OCI-LY3 (cell line): ENCODE measurements around the gene UBTD1.

Experiments
- H2AFZ ChIP-seq: fragments of 200-600, 300-600 bp; shearing (Covaris generic); 2 replicates; pipeline ENCODE4 v1.6.0; 2014; ENCODE audit warnings: antibody characterized with exemption, low read depth, low read length
- H3K27ac ChIP-seq: fragments of 200-600, 300-600 bp; sonication (generic); 2 replicates; pipeline ENCODE4 v1.5.1; 2014; ENCODE audit warnings: mild to moderate bottlenecking, low read length, moderate library complexity, mixed read lengths
- H3K27me3 ChIP-seq: fragments of 200-600, 300-600 bp; sonication (generic); 2 replicates; pipeline ENCODE4 v1.6.1; 2014; ENCODE audit warnings: low read depth, low read length, mixed read lengths
- H3K36me3 ChIP-seq: fragments of 200-600, 300-600 bp; sonication (generic); replicated peaks from 2 replicates; pipeline ENCODE3; 2014; ENCODE audit warnings: low read depth, low read length, mixed read lengths
- H3K4me1 ChIP-seq: fragments of 300-600, 200-600 bp; sonication (generic); 2 replicates; pipeline ENCODE4 v1.6.1; 2014; ENCODE audit warnings: low read length, mixed read lengths
- H3K4me2 ChIP-seq: fragments of 200-600, 300-600 bp; sonication (generic); 2 replicates; pipeline ENCODE4 v1.6.1; 2014; ENCODE audit warnings: low read length, mixed read lengths
- H3K4me3 ChIP-seq: fragments of 300-600, 200-600 bp; sonication (generic); 2 replicates; pipeline ENCODE4 v1.5.1; 2014; ENCODE audit warnings: antibody characterized with exemption, mild to moderate bottlenecking, low read length, moderate library complexity
- H3K79me2 ChIP-seq: fragments of 300-600, 200-600 bp; shearing (Covaris generic); 2 replicates; pipeline ENCODE4 v1.6.1; 2014; ENCODE audit warnings: mild to moderate bottlenecking, low read length, mixed read lengths
- H3K9ac ChIP-seq: fragments of 300-600, 200-600 bp; shearing (Covaris generic); 2 replicates; pipeline ENCODE4 v1.6.0; 2014; ENCODE audit warnings: mild to moderate bottlenecking, low read length, moderate library complexity
- H3K9me3 ChIP-seq: fragments of 200-600, 300-600 bp; shearing (Covaris generic); 2 replicates; pipeline ENCODE4 v1.6.1; 2014; ENCODE audit warnings: low read length, mixed read lengths; ENCODE audit not compliant: insufficient read depth
- H4K20me1 ChIP-seq: fragments of 200-600, 300-600 bp; sonication (generic); 2 replicates; pipeline ENCODE4 v1.6.1; 2016; ENCODE audit warnings: low read length, mixed read lengths; ENCODE audit not compliant: insufficient read depth
- CTCF ChIP-seq: fragments of 200-600, 300-600 bp; sonication (generic); IDR thresholded peaks from 2 replicates; pipeline ENCODE4 v1.5.1; 2014; ENCODE audit warnings: antibody characterized with exemption, low read length, low read depth
- EZH2phosphoT487 ChIP-seq: fragments of 200-600 bp; shearing (Covaris generic); IDR thresholded peaks from 2 replicates; pipeline ENCODE4 v1.6.1; 2018; ENCODE audit warnings: antibody characterized with exemption, mixed run types, low read depth

The UBTD1 gene

GRCh38 chr10:97546456-97547270 lies 47.9 kb downstream of the UBTD1 start:
- Histone ChIP-seq H3K4me1 (peaks cover 4% of the 10 kb centered on the region; the same call in 1 of the 2 replicates), H3K4me2 (no peak overlapping the region), H3K9ac (no peak overlapping the region), H4K20me1 (no peaks in the 10 kb centered on the region), H3K79me2 (no peaks in the 10 kb centered on the region), H2AFZ (no peak overlapping the region), H3K27ac (no peak overlapping the region), H3K4me3 (no peak overlapping the region), H3K9me3 (no peaks in the 10 kb centered on the region), H3K36me3 (no peaks in the 10 kb centered on the region), H3K27me3 (no peaks in the 10 kb centered on the region)
- no peak for TF ChIP-seq EZH2phosphoT487
- TF ChIP-seq CTCF, result no peak

DNA sequence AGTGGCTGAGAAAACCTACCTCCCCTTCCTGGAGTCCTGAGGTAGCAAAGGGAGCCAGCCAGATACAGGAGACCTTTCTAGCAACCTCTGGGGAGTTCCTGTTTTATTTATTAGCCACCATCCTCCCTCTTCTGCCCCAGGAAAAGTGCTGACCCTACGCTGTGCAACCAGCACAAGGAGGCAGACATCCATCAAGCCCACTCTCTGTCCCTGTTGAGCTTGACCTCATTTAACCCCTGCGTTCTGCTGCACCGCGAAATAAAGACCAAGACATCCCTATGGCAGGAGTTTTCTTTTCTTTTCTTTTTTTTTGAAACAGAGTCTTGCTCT lies 48.5 kb downstream of the UBTD1 start:
- Histone ChIP-seq H3K79me2 (no peaks in the 10 kb centered on the region), H3K36me3 (no peaks in the 10 kb centered on the region), H3K9me3 (no peaks in the 10 kb centered on the region), H4K20me1 (no peaks in the 10 kb centered on the region), H3K9ac (no peak overlapping the region), H3K27ac (no peak overlapping the region), H2AFZ (no peak overlapping the region), H3K4me2 (no peak overlapping the region), H3K27me3 (no peaks in the 10 kb centered on the region), H3K4me1 (peaks cover 4% of the 10 kb centered on the region; the same call in 1 of the 2 replicates), H3K4me3 (no peak overlapping the region)
- no peak for TF ChIP-seq CTCF
- TF ChIP-seq EZH2phosphoT487, result no peak

DNA sequence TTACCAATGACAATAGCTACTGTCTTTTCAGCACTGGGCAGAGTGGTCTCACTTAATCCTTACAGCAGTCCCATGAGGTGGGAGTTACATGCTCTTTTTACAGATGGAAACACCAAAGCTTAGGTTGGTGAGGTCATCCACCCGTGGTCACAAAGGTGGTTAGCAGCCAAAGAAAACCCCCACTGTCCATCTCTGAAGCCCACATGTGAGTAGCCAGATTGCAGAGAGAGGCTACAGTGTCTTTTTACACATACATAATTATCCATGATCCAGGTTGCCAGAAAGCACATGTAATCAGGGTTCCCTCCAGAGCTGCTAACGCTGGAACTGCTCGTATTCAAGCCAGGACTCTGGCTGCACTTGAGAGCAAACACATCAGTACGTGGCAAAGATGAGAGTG lies 49.2 kb downstream of the UBTD1 start:
- no peaks in the 10 kb centered on the region for H4K20me1 ChIP-seq
- H2AFZ ChIP-seq, result no peak overlapping the region
- TF ChIP-seq EZH2phosphoT487, result no peak
- no peak for TF ChIP-seq CTCF
- no peak overlapping the region for H3K9ac ChIP-seq
- no peaks in the 10 kb centered on the region for H3K79me2 ChIP-seq
- H3K4me1 ChIP-seq, result peaks cover 4% of the 10 kb centered on the region; the same call in 1 of the 2 replicates
- H3K4me3 ChIP-seq, result no peak overlapping the region
- H3K27me3 ChIP-seq, result no peaks in the 10 kb centered on the region
- H3K9me3 ChIP-seq, result no peaks in the 10 kb centered on the region
- H3K36me3 ChIP-seq, result no peaks in the 10 kb centered on the region
- H3K27ac ChIP-seq, result no peak overlapping the region
- no peak overlapping the region for H3K4me2 ChIP-seq

GRCh38 chr10:97548828-97549455 lies 50.2 kb downstream of the UBTD1 start:
- Histone ChIP-seq H3K9ac (no peak overlapping the region), H3K4me1 (no peaks in the 10 kb centered on the region), H3K79me2 (no peaks in the 10 kb centered on the region), H3K27ac (no peak overlapping the region), H3K9me3 (no peaks in the 10 kb centered on the region), H2AFZ (no peak overlapping the region), H3K27me3 (no peaks in the 10 kb centered on the region), H3K4me3 (no peak overlapping the region), H3K4me2 (no peak overlapping the region), H3K36me3 (no peaks in the 10 kb centered on the region), H4K20me1 (no peaks in the 10 kb centered on the region)
- TF ChIP-seq EZH2phosphoT487 (no peak), CTCF (no peak)
